HepG2 (cell line): ENCODE data around the gene RPL23. TPM values are rescaled to one million over a fixed set of nuclear protein-coding genes. Genes with fewer than 3 reads are reported as not detected.

Experiments used
- AFF4 ChIP-seq: sonication (generic); formaldehyde crosslinking; IDR thresholded peaks from 2 replicates; pipeline ENCODE4 v1.4.0; 2020; ENCODE audit warnings: missing genetic modification reagents
- CCAR2 ChIP-seq: fragments of 200-400 bp; formaldehyde crosslinking; optimal IDR thresholded peaks from 2 replicates; pipeline ENCODE3; 2018; ENCODE audit warnings: low read depth, mild to moderate bottlenecking, low read length, moderate library complexity
- FOXP4 ChIP-seq: sonication (generic); formaldehyde crosslinking; IDR thresholded peaks from 2 replicates; pipeline ENCODE4 v1.4.0; 2020; ENCODE audit warnings: missing genetic modification reagents
- HES4 ChIP-seq: sonication (generic); formaldehyde crosslinking; IDR thresholded peaks from 2 replicates; pipeline ENCODE4 v1.9.0; 2021; ENCODE audit warnings: mild to moderate bottlenecking, missing genetic modification reagents, borderline replicate concordance
- IRF9 ChIP-seq: sonication (generic); formaldehyde crosslinking; IDR thresholded peaks from 2 replicates; pipeline ENCODE4 v1.8.0; 2022; ENCODE audit warnings: missing genetic modification reagents, mild to moderate bottlenecking, borderline replicate concordance
- KLF13 ChIP-seq: sonication (generic); formaldehyde crosslinking; IDR thresholded peaks from 2 replicates; pipeline ENCODE4 v1.4.0; 2020; ENCODE audit warnings: mild to moderate bottlenecking, missing genetic modification reagents
- KLF6 ChIP-seq: IDR thresholded peaks from 2 replicates; pipeline ENCODE4 v1.8.0; 2016; ENCODE audit warnings: missing biosample characterization, missing genetic modification reagents
- MAZ ChIP-seq, 2 experiments: sonication (generic) in 1 of 2; formaldehyde crosslinking in 1 of 2; IDR thresholded peaks; 2 replicates each; pipeline versions ENCODE4 v1.5.0 to v1.6.1; 2012 to 2020; ENCODE audit warnings: low read depth in 2 of 2, mild to moderate bottlenecking in 2 of 2, borderline replicate concordance in 1 of 2, improper control_type of control experiment in 1 of 2, low read length in 1 of 2, missing genetic modification reagents in 1 of 2, moderate library complexity in 1 of 2
- NR2F6 ChIP-seq, 2 experiments: IDR thresholded peaks; 2 replicates each; pipeline ENCODE4 v1.6.1; 2016; ENCODE audit warnings: antibody characterized with exemption in 1 of 2, mild to moderate bottlenecking in 1 of 2
- SOX6 ChIP-seq, 2 experiments: fragments of 450-650 bp in 1 of 2; sonication (generic) in 1 of 2; formaldehyde crosslinking in 1 of 2; IDR thresholded peaks; 2 replicates each; pipeline versions ENCODE4 v1.4.0 to v1.6.1; 2017 to 2020; ENCODE audit warnings: antibody characterized with exemption in 1 of 2, mild to moderate bottlenecking in 1 of 2, missing genetic modification reagents in 1 of 2
- ZFX ChIP-seq: sonication (generic); formaldehyde crosslinking; IDR thresholded peaks from 2 replicates; pipeline ENCODE4 v1.4.0; 2020; ENCODE audit warnings: mild to moderate bottlenecking, low read depth, missing genetic modification reagents, moderate library complexity
- ZFYVE20 ChIP-seq: sonication (generic); formaldehyde crosslinking; IDR thresholded peaks from 2 replicates; pipeline ENCODE4 v1.8.0; 2023; ENCODE audit warnings: low read depth, mild to moderate bottlenecking, moderate library complexity, missing genetic modification reagents, borderline replicate concordance
- ZNF253 ChIP-seq: sonication (generic); formaldehyde crosslinking; IDR thresholded peaks from 2 replicates; pipeline ENCODE4 v1.8.0; 2022; ENCODE audit warnings: mild to moderate bottlenecking, missing genetic modification reagents, borderline replicate concordance
- ZNF503 ChIP-seq: sonication (generic); formaldehyde crosslinking; IDR thresholded peaks from 2 replicates; pipeline ENCODE4 v1.4.0; 2020; ENCODE audit warnings: missing genetic modification reagents
- ZNF580 ChIP-seq: IDR thresholded peaks from 2 replicates; pipeline ENCODE4 v1.6.1; 2016; ENCODE audit warnings: low read depth, borderline replicate concordance
- ZNF792 ChIP-seq: IDR thresholded peaks from 2 replicates; pipeline ENCODE4 v1.6.1; 2016
- ZNF83 ChIP-seq: sonication (generic); formaldehyde crosslinking; IDR thresholded peaks from 2 replicates; pipeline ENCODE4 v1.4.0; 2020; ENCODE audit warnings: missing genetic modification reagents, mild to moderate bottlenecking, borderline replicate concordance
- polyA plus RNA-seq, 8 experiments: library from polyadenylated mRNA; depleted of rRNA in 3 of 8; stranded (reverse) in 7 of 8; unstranded in 1 of 8; fragments of >200 nt; fragmentation: Illumina TruSeq in 4 of 8; extraction: Trizol in 4 of 8; gene quantifications; 2 replicates each; pipeline versions ENCODE4 v1.2.1 to v1.2.3, GENCODE V29; 2011 to 2016; ENCODE audit warnings: low read depth in 4 of 8, missing spikeins in 1 of 8, mixed read lengths in 1 of 8; ENCODE audit not compliant: insufficient read depth in 1 of 8
- total RNA-seq, 5 experiments: library from RNA; depleted of rRNA; stranded (reverse); fragments of >200 nt; fragmentation: Illumina TruSeq; extraction: Trizol; gene quantifications; 2 replicates each; pipeline ENCODE4 v1.2.3, GENCODE V29; 2016; ENCODE audit warnings: low read depth in 1 of 5

RPL23 gene
- total and polyA plus RNA-seq, 2 of the 13 experiments (the other 11 are each of a cell fraction or from before 2014, with no cell fraction given) = 2,790 to 4,860 TPM

GRCh38 chr17:38798614-38799500, 54.7 kb downstream of the RPL23 start (continued):
- 0 out of 2 replicates have a peak, but pooled peaks have one; percentile 54 for TF ChIP-seq KLF13 (CRISPR knock-in tag)
- TF ChIP-seq ZNF580 = peak; percentile 66; the same call in 1 of the 2 replicates
- TF ChIP-seq ZFX (CRISPR knock-in tag) = peak; percentile 93
- peak; percentile 34; the same call in 1 of the 2 replicates for TF ChIP-seq ZNF792 (CRISPR knock-in tag)
- no peak for TF ChIP-seq ZNF503 (CRISPR knock-in tag)
- no peak for TF ChIP-seq SOX6 (IDR thresholded peaks at IDR 0.05)
- no peak; the same call in 1 of the 2 replicates for TF ChIP-seq SOX6 (CRISPR knock-in tag; IDR thresholded peaks at IDR 0.05)
- TF ChIP-seq CCAR2 = no peak
- peak; percentile 37; the same call in 1 of the 2 replicates for TF ChIP-seq ZNF83 (CRISPR knock-in tag)
- no peak for TF ChIP-seq NR2F6 (IDR thresholded peaks at IDR 0.05)
- peak; percentile 30; the same call in 1 of the 2 replicates for TF ChIP-seq NR2F6 (CRISPR knock-in tag; IDR thresholded peaks at IDR 0.05)
- 0 out of 2 replicates have a peak, but pooled peaks have one; percentile 57 for TF ChIP-seq AFF4
- TF ChIP-seq FOXP4 (CRISPR knock-in tag) = peak; percentile 25; the same call in 1 of the 2 replicates
- no peak; the same call in 1 of the 2 replicates for TF ChIP-seq MAZ (IDR thresholded peaks at IDR 0.05; ENCODE audit: borderline replicate concordance, low read depth, low read length)
- TF ChIP-seq MAZ (CRISPR knock-in tag; IDR thresholded peaks at IDR 0.05; ENCODE audit: low read depth) = peak; percentile 22
- peak; percentile 86 for TF ChIP-seq HES4 (CRISPR knock-in tag)
- peak; percentile 25; the same call in 1 of the 2 replicates for TF ChIP-seq ZNF253 (CRISPR knock-in tag)
- TF ChIP-seq IRF9 = peak; percentile 77
- TF ChIP-seq ZFYVE20 (CRISPR knock-in tag) = peak; percentile 73; the same call in 1 of the 2 replicates
- peak; percentile 19; the same call in 1 of the 2 replicates for TF ChIP-seq KLF6
